Karpas-422 (cell line): ENCODE results near the gene NEUROD2. TPM values are rescaled to one million over a fixed set of nuclear protein-coding genes. Genes with fewer than 3 reads are reported as not detected.

Source experiments
- DNase-seq: peaks from one replicate; pipeline ENCODE4 v3.0.0-alpha.2; 2015
- H2AFZ ChIP-seq: fragments of 200-600 bp; sonication (generic); 2 replicates; pipeline ENCODE4 v1.6.1; 2014; ENCODE audit warnings: antibody characterized with exemption, low read length, mixed read lengths
- H3K27ac ChIP-seq: fragments of 200-600 bp; sonication (generic); 2 replicates; pipeline ENCODE4 v1.5.1; 2014; ENCODE audit warnings: mild to moderate bottlenecking, low read length, moderate library complexity
- H3K27me3 ChIP-seq: fragments of 200-600 bp; sonication (generic); 2 replicates; pipeline ENCODE4 v1.6.1; 2014; ENCODE audit warnings: low read length, mixed read lengths
- H3K36me3 ChIP-seq: fragments of 200-600 bp; sonication (generic); 2 replicates; pipeline ENCODE4 v1.6.1; 2014; ENCODE audit warnings: low read length, mixed read lengths; ENCODE audit not compliant: insufficient read depth
- H3K4me1 ChIP-seq: fragments of 200-600 bp; sonication (generic); 2 replicates; pipeline ENCODE4 v1.6.1; 2014; ENCODE audit warnings: mild to moderate bottlenecking, low read length, mixed read lengths
- H3K4me2 ChIP-seq: fragments of 200-600 bp; sonication (generic); 2 replicates; pipeline ENCODE4 v1.6.1; 2014; ENCODE audit warnings: low read length, low read depth, mild to moderate bottlenecking; ENCODE audit not compliant: poor library complexity, severe bottlenecking
- H3K4me3 ChIP-seq: fragments of 200-600 bp; sonication (generic); 2 replicates; pipeline ENCODE4 v1.5.1; 2014; ENCODE audit warnings: mild to moderate bottlenecking, antibody characterized with exemption, low read length, mixed read lengths
- H3K79me2 ChIP-seq: fragments of 200-600 bp; sonication (generic); 2 replicates; pipeline ENCODE4 v1.6.1; 2014; ENCODE audit warnings: mild to moderate bottlenecking, low read length, mixed read lengths
- H3K9ac ChIP-seq: fragments of 200-600 bp; sonication (generic); 2 replicates; pipeline ENCODE4 v1.6.0; 2014; ENCODE audit warnings: low read length
- H3K9me2 ChIP-seq: fragments of 200-600 bp; sonication (generic), shearing (Covaris generic); replicated peaks from 2 replicates; pipeline ENCODE4 v1.6.0; 2014; ENCODE audit warnings: mild to moderate bottlenecking, low read length, moderate library complexity; ENCODE audit not compliant: insufficient read depth
- H3K9me3 ChIP-seq: fragments of 300-700, 200-600 bp; sonication (generic); 2 replicates; pipeline ENCODE4 v1.6.1; 2014; ENCODE audit warnings: low read length, mixed read lengths
- H4K20me1 ChIP-seq: fragments of 200-600 bp; sonication (generic); 2 replicates; pipeline ENCODE4 v1.6.1; 2014; ENCODE audit warnings: mild to moderate bottlenecking, antibody characterized with exemption, low read length, low read depth; ENCODE audit not compliant: insufficient read depth
- total RNA-seq: library from RNA; depleted of rRNA; stranded (reverse); fragments of >200 nt; shearing (Covaris generic); gene quantifications from 2 replicates; pipeline ENCODE4 v1.2.3, GENCODE V29; 2014; ENCODE audit warnings: low replicate concordance

Gene NEUROD2
- total RNA-seq, 1 experiment from 2014 or later, result not detected

DNA sequence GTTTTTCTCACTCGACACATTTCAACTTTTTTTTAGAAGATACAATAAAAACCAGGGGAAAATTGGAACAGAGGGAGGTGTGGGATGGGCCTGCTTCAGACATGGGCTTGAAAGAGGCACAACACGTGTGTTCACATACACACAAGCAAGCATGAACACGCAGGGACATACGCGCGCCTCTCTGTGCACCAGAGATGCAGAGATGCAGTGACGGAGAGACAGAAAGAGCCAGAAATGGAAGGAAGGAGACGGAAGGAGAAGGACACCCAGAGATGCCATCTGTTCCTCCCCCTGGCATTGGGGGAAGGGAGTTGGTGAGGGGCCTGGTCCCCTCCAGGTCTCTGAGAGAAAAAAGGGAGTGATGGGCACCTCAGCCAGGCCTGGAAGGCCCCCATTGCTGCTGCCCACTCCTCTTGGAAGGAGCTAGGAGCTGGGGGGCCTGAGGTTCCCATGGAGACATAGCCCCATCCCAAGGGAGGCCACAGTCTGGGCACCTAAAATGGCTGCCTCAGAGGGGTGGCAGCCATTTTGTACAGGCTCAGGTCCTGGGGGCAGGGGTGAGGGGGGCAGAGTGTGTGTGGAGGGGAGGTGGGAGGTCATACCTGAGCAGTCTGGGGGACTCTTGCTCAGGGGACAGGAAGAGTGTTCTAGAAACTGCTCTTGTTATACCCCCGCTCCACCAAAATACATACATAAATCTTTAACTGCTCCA is 3.8 kb upstream of the NEUROD2 start:
- H3K9me2 ChIP-seq, result no peaks in the 10 kb centered on the region
- H3K36me3 ChIP-seq, result no peaks in the 10 kb centered on the region
- H3K4me3 ChIP-seq, result no peak overlapping the region
- no peak for DNase-seq
- H3K4me1 ChIP-seq, result peaks cover 12% of the 10 kb centered on the region
- no peak overlapping the region for H3K4me2 ChIP-seq
- H3K27me3 ChIP-seq, result no peaks in the 10 kb centered on the region
- no peaks in the 10 kb centered on the region for H3K9me3 ChIP-seq
- no peak overlapping the region for H3K27ac ChIP-seq
- H4K20me1 ChIP-seq, result no peaks in the 10 kb centered on the region
- no peak overlapping the region for H3K9ac ChIP-seq
- no peak overlapping the region for H2AFZ ChIP-seq
- no peaks in the 10 kb centered on the region for H3K79me2 ChIP-seq

DNA sequence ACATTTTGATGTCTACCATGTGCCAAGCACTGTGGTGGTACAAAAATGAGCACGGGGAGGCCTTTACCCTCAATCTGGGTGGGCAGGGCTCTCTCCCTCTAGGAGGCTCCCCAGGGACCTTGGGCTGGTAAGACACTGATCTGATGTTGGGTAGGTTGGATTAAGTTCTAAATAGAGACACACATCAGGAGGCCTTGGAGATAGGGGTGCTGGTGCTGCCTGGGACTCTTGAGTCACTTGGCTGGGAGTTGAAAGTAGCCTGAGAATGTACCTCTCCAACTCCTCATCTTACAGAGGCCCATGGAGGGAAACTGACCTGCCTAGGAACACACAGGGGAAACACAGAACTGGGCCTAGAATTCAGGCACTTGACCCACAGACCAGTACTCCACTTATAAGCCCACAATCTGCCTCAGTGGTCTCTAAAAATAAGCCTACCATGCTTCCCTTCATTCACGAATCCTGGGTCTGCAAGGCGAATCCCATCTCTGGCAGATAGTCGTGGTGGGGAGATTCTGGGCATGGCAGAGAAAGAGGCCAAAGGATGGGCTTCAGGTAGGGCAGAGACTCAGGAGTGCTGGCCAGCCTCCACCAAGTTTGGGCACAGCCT is 1.8 kb upstream of the NEUROD2 start:
- no peaks in the 10 kb centered on the region for H3K36me3 ChIP-seq
- no peak overlapping the region for H3K9ac ChIP-seq
- H3K27me3 ChIP-seq, result no peaks in the 10 kb centered on the region
- H3K4me1 ChIP-seq, result peaks cover 26% of the 10 kb centered on the region
- H3K27ac ChIP-seq, result no peak overlapping the region
- H3K9me3 ChIP-seq, result no peaks in the 10 kb centered on the region
- no peak overlapping the region for H3K4me3 ChIP-seq
- H4K20me1 ChIP-seq, result peaks cover 5% of the 10 kb centered on the region; the same call in 1 of the 2 replicates
- no peak overlapping the region for H2AFZ ChIP-seq
- no peak for DNase-seq
- H3K4me2 ChIP-seq, result no peak overlapping the region
- no peaks in the 10 kb centered on the region for H3K9me2 ChIP-seq
- H3K79me2 ChIP-seq, result no peaks in the 10 kb centered on the region

DNA sequence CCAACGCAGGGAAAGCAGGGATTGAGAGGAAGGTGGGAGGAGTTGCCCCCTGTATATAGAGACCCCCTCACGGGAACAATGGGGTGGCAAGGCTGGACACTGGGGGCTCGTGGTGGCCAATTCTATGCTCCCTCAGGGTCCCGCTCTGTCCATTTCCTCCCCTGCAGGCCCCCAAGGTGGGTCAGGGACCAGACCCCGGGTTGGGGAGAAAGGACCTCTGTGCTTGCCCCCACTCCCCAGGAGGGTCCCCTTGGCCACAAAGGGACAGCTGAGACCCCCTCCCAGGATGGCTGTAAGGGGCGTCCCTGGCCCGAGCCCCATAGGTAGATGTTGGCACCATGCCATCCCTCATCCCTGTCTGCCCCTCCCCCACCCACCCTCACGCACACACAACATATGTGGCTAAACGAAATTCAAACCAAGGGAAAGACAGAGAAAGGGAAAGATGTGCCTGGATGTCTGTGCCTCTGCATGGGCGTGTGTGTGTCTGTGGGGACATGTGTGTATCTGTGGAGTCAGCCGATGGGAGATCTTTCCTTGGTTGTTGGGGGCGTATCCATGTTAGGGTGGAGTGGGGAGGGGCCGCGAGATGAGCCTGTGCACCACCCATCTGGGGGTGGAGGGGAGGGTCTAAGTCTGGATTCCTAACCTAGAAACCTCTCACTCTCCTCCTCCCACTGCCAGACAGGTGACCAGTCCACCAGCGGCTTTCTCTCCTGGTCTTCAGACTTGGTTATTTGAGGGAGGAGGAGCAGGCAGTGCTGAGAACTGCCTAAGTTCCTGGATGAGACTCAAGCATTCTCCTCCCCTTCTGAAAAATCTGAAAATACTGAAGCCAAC is 642 bp upstream of the NEUROD2 start:
- H2AFZ ChIP-seq, result no peak overlapping the region
- no peak overlapping the region for H3K4me3 ChIP-seq
- H3K4me2 ChIP-seq, result no peak overlapping the region
- no peak overlapping the region for H3K9ac ChIP-seq
- no peaks in the 10 kb centered on the region for H3K9me3 ChIP-seq
- peaks cover 5% of the 10 kb centered on the region; the same call in 1 of the 2 replicates for H4K20me1 ChIP-seq
- no peaks in the 10 kb centered on the region for H3K36me3 ChIP-seq
- no peaks in the 10 kb centered on the region for H3K9me2 ChIP-seq
- no peaks in the 10 kb centered on the region for H3K79me2 ChIP-seq
- H3K27ac ChIP-seq, result no peak overlapping the region
- peaks cover 27% of the 10 kb centered on the region for H3K4me1 ChIP-seq
- H3K27me3 ChIP-seq, result no peaks in the 10 kb centered on the region
- no peak for DNase-seq

DNA sequence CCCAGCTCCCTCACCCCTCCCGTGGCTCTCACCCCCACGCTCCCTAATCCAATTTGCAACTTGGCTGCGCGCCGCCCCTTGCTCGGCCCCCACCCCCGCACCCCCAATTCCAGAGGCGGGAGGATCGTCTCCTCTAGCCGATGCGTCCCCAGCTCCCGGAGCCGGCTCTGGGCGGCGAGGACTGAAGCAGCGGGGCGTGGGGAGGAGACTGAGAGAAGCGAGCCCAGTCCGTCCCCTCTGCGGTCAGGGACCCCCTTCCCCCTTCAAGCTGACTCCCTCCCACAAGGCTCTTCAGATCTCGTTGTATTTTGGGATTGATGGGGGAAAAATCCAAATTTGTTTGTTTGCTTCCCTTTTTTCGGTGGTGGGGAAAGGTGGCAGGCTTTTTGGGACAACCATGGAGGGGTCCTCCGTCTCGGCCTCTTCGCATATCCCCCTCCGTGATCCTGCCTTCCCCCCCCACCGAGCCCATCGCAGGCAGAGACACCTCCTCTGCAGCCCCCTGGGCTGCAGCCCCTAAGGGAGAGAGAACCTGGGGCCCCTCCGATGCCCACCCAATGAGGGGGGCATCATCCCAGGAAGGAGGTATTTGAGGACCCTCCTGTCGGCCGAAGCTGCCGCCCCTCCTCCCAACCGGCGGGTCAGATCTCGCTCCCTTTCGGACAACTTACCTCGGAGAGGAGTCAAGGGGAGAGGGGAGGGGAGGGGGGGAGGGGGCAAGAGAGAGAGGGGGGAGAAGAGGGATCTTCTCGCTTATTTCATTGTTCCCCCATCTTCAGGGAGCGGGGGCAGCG is 466 bp downstream of the NEUROD2 start:
- Histone ChIP-seq H3K4me1 (peaks cover 32% of the 10 kb centered on the region), H2AFZ (no peak overlapping the region), H3K27me3 (no peaks in the 10 kb centered on the region), H3K27ac (no peak overlapping the region), H3K4me2 (no peak overlapping the region), H4K20me1 (peaks cover 5% of the 10 kb centered on the region; the same call in 1 of the 2 replicates), H3K79me2 (no peaks in the 10 kb centered on the region), H3K4me3 (no peak overlapping the region), H3K9me2 (no peaks in the 10 kb centered on the region), H3K9ac (no peak overlapping the region), H3K36me3 (no peaks in the 10 kb centered on the region), H3K9me3 (no peaks in the 10 kb centered on the region)
- DNase-seq, result no peak

DNA sequence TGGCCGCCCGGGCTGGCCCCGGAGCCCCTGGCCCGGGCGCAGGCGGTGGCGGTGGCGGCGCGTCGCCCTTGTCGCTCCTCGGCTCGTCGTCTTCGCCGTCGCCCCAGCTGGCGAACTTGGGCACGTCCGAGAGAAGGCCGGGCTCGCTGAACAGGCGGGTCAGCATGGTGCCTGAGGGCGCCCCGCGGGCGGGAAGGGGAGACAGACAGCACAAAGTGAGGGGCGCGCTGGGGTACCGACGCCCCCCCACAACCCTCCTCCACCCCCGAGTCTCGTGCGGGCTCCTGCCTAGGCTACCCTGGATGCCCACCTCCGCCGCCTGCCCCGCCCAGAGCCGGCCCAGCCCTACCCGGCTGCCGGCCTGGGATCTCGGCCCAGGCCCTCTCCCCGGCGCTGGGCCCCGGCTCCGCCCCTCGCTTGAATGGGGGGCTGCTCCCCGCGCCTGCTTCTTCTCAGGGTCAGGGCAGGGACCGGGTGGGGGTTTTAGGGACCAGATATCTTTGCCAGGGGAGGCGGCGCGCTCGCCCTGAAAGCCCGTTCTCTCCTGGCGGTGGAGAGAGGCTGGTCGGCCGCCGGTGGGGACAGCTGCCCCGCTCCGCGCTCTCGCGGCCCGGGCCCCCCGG is 1.2 kb downstream of the NEUROD2 start:
- no peak for DNase-seq
- Histone ChIP-seq H3K27ac (no peak overlapping the region), H2AFZ (no peak overlapping the region), H4K20me1 (peaks cover 5% of the 10 kb centered on the region; the same call in 1 of the 2 replicates), H3K27me3 (no peaks in the 10 kb centered on the region), H3K9me2 (no peaks in the 10 kb centered on the region), H3K9ac (no peak overlapping the region), H3K36me3 (no peaks in the 10 kb centered on the region), H3K9me3 (no peaks in the 10 kb centered on the region), H3K4me1 (peaks cover 32% of the 10 kb centered on the region), H3K4me3 (no peak overlapping the region), H3K4me2 (peak overlapping the region; percentile 97), H3K79me2 (no peaks in the 10 kb centered on the region)

DNA sequence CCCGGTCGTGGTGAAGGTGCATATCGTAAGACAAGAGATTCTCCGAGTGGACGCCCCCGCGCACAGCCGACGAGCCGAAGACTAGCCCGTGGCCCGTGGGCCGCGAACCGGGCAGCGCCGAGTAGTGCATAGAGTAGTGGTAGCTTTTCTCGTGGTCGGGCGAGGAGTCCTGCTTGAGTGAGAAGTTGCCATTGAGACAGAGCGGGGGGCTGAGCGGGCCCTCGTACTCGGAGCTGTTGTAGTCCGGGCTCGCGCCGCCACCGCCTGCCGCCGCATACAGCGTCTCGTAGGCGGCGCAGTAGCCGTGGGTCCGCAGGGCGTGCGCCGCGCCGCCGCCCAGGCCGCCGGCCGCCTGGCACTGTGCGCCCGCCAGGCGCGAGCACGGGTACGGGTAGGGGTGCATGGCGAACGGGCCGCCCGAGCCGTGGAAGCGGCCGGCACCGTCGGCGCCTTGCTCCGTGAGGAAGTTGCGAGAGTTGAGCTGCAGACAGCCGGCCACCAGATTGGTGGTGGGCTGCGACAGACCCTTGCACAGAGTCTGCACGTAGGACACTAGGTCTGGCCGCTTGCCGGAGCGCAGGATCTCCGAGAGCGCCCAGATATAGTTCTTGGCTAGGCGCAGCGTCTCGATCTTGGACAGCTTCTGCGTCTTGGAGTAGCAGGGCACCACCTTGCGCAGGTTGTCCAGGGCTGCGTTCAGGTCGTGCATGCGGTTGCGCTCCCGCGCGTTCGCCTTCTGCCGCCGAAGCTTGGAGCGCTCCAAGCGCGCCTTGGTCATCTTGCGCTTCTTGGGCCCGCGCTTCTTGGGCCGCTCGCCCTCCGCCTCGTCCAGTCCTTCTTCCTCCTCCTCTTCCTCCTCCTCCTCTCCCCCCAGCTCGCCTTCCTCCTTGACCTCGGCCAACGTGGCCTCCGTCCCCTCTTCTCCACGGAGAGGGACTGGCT is 2.0 kb downstream of the NEUROD2 start:
- peak overlapping the region; percentile 97 for H3K4me2 ChIP-seq
- H3K36me3 ChIP-seq, result no peaks in the 10 kb centered on the region
- no peaks in the 10 kb centered on the region for H3K9me3 ChIP-seq
- H3K79me2 ChIP-seq, result no peaks in the 10 kb centered on the region
- peak overlapping the region; percentile 80 for H3K9ac ChIP-seq
- no peaks in the 10 kb centered on the region for H3K27me3 ChIP-seq
- no peak overlapping the region for H3K27ac ChIP-seq
- no peaks in the 10 kb centered on the region for H3K9me2 ChIP-seq
- DNase-seq, result peak; percentile 65
- peak overlapping the region; percentile 69; the same call in 1 of the 2 replicates for H2AFZ ChIP-seq
- H3K4me3 ChIP-seq, result peak overlapping the region; percentile 76
- H3K4me1 ChIP-seq, result peaks cover 32% of the 10 kb centered on the region
- H4K20me1 ChIP-seq, result peaks cover 5% of the 10 kb centered on the region; the same call in 1 of the 2 replicates
